Activated effector memory CD4-positive, alpha-beta T cell treated with anti-CD3 and anti-CD28 coated beads, Interleukin-2, amount 50 U/mL, for 16 hours (primary cell): ENCODE results near the gene ANAPC5.
A peak's percentile ranks its signal among the peaks of the same experiment; 100 is the strongest.
"Not testable (repeated sequence)": the region's sequence is repeated elsewhere in the genome, so short reads cannot be mapped to it uniquely, and the experiment has no call there.

Experiments
- DNase-seq: peaks from one replicate; pipeline ENCODE4 v3.0.0-alpha.2; 2020

ANAPC5 gene

GRCh38 chr12:121310231-121310630 is 42.0 kb downstream of the ANAPC5 start:
- not testable (repeated sequence) for DNase-seq

GRCh38 chr12:121307397-121307796 is 44.8 kb downstream of the ANAPC5 start:
- DNase-seq = not testable (repeated sequence)

GRCh38 chr12:121304306-121304705 is 47.9 kb downstream of the ANAPC5 start:
- DNase-seq = no peak

GRCh38 chr12:121301876-121302275 is 50.3 kb downstream of the ANAPC5 start:
- DNase-seq = no peak

GRCh38 chr12:121300083-121300819 is 52.0 kb downstream of the ANAPC5 start:
- DNase-seq = peak; percentile 27

GRCh38 chr12:121299662-121300061 is 52.5 kb downstream of the ANAPC5 start:
- DNase-seq = no peak

GRCh38 chr12:121298411-121298810 is 53.8 kb downstream of the ANAPC5 start:
- peak; percentile 43 for DNase-seq

GRCh38 chr12:121297435-121297991 is 54.7 kb downstream of the ANAPC5 start:
- DNase-seq = peak; percentile 81

- DNase-seq = peak; percentile 96
Measured at GRCh38 chr12:121296618-121297434, 55.4 kb downstream of the ANAPC5 start, which contains the start of gene CAMKK2. CAMKK2 (minus strand) TSS chr12:121296709; CDS start chr12:121274526, 22,183 bp downstream.

GRCh38 chr12:121295746-121296617 is 56.2 kb downstream of the ANAPC5 start:
- peak; percentile 68 for DNase-seq

GRCh38 chr12:121295116-121295745 is 57.0 kb downstream of the ANAPC5 start:
- DNase-seq = no peak

- no peak for DNase-seq
Measured at GRCh38 chr12:121294151-121294889, 57.9 kb downstream of the ANAPC5 start.

- no peak for DNase-seq
Measured at GRCh38 chr12:121293603-121294002, 58.6 kb downstream of the ANAPC5 start.

- DNase-seq = no peak
Measured at GRCh38 chr12:121290410-121290809, 61.8 kb downstream of the ANAPC5 start.

GRCh38 chr12:121289962-121290361 is 62.2 kb downstream of the ANAPC5 start:
- DNase-seq = no peak

GRCh38 chr12:121288986-121289385 is 63.2 kb downstream of the ANAPC5 start:
- DNase-seq = no peak

- DNase-seq = no peak
Measured at GRCh38 chr12:121288158-121288845, 63.9 kb downstream of the ANAPC5 start.

- DNase-seq = no peak
Measured at GRCh38 chr12:121287267-121287954, 64.8 kb downstream of the ANAPC5 start.

GRCh38 chr12:121285856-121286255 is 66.4 kb downstream of the ANAPC5 start:
- DNase-seq = no peak
